ENCODE measurements around the gene PLCL2. TPM values are rescaled to one million over a fixed set of nuclear protein-coding genes. Genes with fewer than 3 reads are reported as not detected.

The PLCL2 gene
- total and polyA plus RNA-seq, 10 of the 15 experiments (the other 5 are each of a cell fraction or from before 2014, with no cell fraction given): 7.5 to 37.3 (median 21.7) TPM

DNA sequence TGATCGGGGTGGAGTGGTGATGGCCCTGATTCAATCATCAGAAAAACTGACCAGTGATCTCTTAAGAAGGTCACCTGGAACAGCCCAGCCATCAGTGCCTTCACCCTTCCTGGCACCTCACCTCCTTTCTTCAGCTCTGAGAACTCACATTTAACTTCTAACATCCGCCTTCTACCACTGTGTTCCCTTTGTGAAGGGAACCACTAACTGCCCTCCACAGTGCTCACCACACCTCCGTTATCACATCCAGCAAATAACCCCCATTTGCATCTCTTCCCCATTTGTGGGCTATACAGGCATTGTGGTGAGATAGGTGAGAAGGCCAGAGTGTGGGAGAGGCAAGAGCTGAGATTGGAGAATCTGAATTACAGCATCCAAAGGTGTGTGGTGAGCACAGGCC is 107.4 kb downstream of the PLCL2 start:
- peaks cover 4% of the 10 kb centered on the region; the same call in 2 of the 3 replicates for H3K9me3 ChIP-seq (replicated peaks; ENCODE audit: control insufficient read depth, insufficient read depth, low read length)
- H4K20me1 ChIP-seq (ENCODE audit: control insufficient read depth, insufficient read depth): peaks cover 5% of the 10 kb centered on the region; the same call in 1 of the 2 replicates
- H2AFZ ChIP-seq (ENCODE audit: control insufficient read depth, low read depth, low read length): no peak overlapping the region
- POLR2A ChIA-PET: no interaction called here
- ATAC-seq (no peak), DNase-seq (ENCODE audit: low read depth, low spot score) (no peak), FAIRE-seq (no peak)
- H3K36me3 ChIP-seq (ENCODE audit: control insufficient read depth in 2 of 2, insufficient read depth in 2 of 2, low read length in 1 of 2): no peaks in the 10 kb centered on the region; a peak in 2 of 4 replicates
- SMC1A ChIA-PET (ENCODE audit: uncharacterized antibody, unreplicated experiment): interaction anchor here (0.8 kb wide), 1 partner anchor 35 kb away, joined by 3 read pairs; no protein-coding TSS in a partner anchor
- no peaks in the 10 kb centered on the region for H3K27me3 ChIP-seq (replicated peaks in 1 of 2; ENCODE audit: control insufficient read depth in 2 of 2, insufficient read depth in 2 of 2, low read length in 1 of 2)
- H3K27ac ChIP-seq (ENCODE audit: control insufficient read depth, insufficient read depth): no peak overlapping the region
- H3K4me1 ChIP-seq (ENCODE audit: control insufficient read depth, insufficient read depth, low read length): no peaks in the 10 kb centered on the region; the same call in 1 of the 2 replicates
- no peak overlapping the region for H3K4me2 ChIP-seq (ENCODE audit: control insufficient read depth, insufficient read depth)
- peaks cover 38% of the 10 kb centered on the region for H3K79me2 ChIP-seq (ENCODE audit: control insufficient read depth, insufficient read depth, low read length)
- H3K4me3 ChIP-seq: no peak overlapping the region
- 48% methylated on average over 3 of the region's 3 CpGs for WGBS (ENCODE audit: insufficient coverage, insufficient replicate concordance, low lambda C conversion rate, missing lambda C conversion rate)
- no peak overlapping the region for H3K9ac ChIP-seq (ENCODE audit: control insufficient read depth, insufficient read depth, low read length)
- no TSS peak for BruUV-seq (replicated peaks)
- in situ Hi-C loops (cut with MboI) (no loop called here), intact Hi-C loops (cut with micrococcal nuclease; ENCODE audit: unreplicated experiment) (no loop called here)
- RAD21 ChIA-PET (ENCODE audit: unreplicated experiment): no interaction called here
- CTCF ChIA-PET: no interaction called here
- TF ChIP-seq JUNB (IDR thresholded peaks at IDR 0.05) (no peak), HDAC6 (IDR thresholded peaks at IDR 0.05; ENCODE audit: unreplicated experiment) (no peak), POU2F2 (IDR thresholded peaks at IDR 0.05; ENCODE audit: borderline replicate concordance, low read depth, low read length) (0 out of 3 replicates have a peak, but pooled peaks have one; percentile 24)

DNA sequence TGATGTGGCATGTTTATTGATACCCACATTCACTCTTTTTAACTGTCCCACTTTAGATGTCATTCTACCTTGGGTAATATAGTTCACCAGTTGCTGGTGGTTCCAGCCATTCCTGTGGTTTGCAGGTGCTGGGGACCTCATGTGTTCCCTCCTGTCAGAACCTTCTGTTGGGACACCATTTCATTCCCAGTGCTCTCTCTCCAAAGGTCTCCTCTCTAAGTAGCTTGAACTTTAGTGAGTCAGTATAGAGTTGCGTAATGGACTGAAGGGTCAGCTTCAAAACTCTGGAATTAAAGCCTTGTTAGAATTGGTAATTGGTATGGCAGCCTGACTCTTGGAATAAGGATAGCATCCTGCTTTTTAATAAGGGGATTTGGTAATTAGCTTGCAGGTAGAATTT is 108.5 kb downstream of the PLCL2 start:
- ChIA-PET RAD21 (ENCODE audit: unreplicated experiment) (no interaction called here), POLR2A (interaction anchor here (1.5 kb wide), 1 partner anchor 29 kb away, joined by 3 read pairs; no protein-coding TSS in a partner anchor), SMC1A (ENCODE audit: uncharacterized antibody, unreplicated experiment) (interaction anchor here (0.8 to 4.3 kb wide), 8 partner anchors 8 to 420 kb away, joined by 3 to 17 read pairs (median 3); no protein-coding TSS in a partner anchor), CTCF (interaction anchor here (0.5 to 1.2 kb wide), 4 partner anchors 8 to 36 kb away, joined by 3 to 4 read pairs (median 3); no protein-coding TSS in a partner anchor)
- Histone ChIP-seq H3K79me2 (ENCODE audit: control insufficient read depth, insufficient read depth, low read length) (peaks cover 43% of the 10 kb centered on the region), H4K20me1 (ENCODE audit: control insufficient read depth, insufficient read depth) (peaks cover 5% of the 10 kb centered on the region; the same call in 1 of the 2 replicates), H2AFZ (ENCODE audit: control insufficient read depth, low read depth, low read length) (no peak overlapping the region), H3K4me2 (ENCODE audit: control insufficient read depth, insufficient read depth) (no peak overlapping the region), H3K9me3 (replicated peaks; ENCODE audit: control insufficient read depth, insufficient read depth, low read length) (peaks cover 4% of the 10 kb centered on the region; the same call in 2 of the 3 replicates), H3K27ac (ENCODE audit: control insufficient read depth, insufficient read depth) (no peak overlapping the region), H3K4me3 (no peak overlapping the region), H3K4me1 (ENCODE audit: control insufficient read depth, insufficient read depth, low read length) (peaks cover 4% of the 10 kb centered on the region), H3K9ac (ENCODE audit: control insufficient read depth, insufficient read depth, low read length) (no peak overlapping the region), H3K36me3 (ENCODE audit: control insufficient read depth in 2 of 2, insufficient read depth in 2 of 2, low read length in 1 of 2) (no peaks in the 10 kb centered on the region; a peak in 2 of 4 replicates), H3K27me3 (replicated peaks in 1 of 2; ENCODE audit: control insufficient read depth in 2 of 2, insufficient read depth in 2 of 2, low read length in 1 of 2) (no peaks in the 10 kb centered on the region)
- no peak for ATAC-seq
- WGBS (ENCODE audit: insufficient coverage, insufficient replicate concordance, low lambda C conversion rate, missing lambda C conversion rate): 100% methylated on average over 1 of the region's 1 CpG
- in situ Hi-C loops (cut with MboI) (no loop called here), intact Hi-C loops (cut with micrococcal nuclease; ENCODE audit: unreplicated experiment) (no loop called here)
- TF ChIP-seq ZNF622 (IDR thresholded peaks at IDR 0.05) (no peak), ZNF592 (IDR thresholded peaks at IDR 0.05) (no peak), ZSCAN29 (IDR thresholded peaks at IDR 0.05) (no peak), MEF2B (IDR thresholded peaks at IDR 0.05; ENCODE audit: partially characterized antibody, poor library complexity, severe bottlenecking) (no peak), MLLT1 (IDR thresholded peaks at IDR 0.05) (no peak), ZZZ3 (IDR thresholded peaks at IDR 0.05; ENCODE audit: control insufficient read depth, insufficient read length, low read depth) (no peak), EED (IDR thresholded peaks at IDR 0.05; ENCODE audit: low read depth) (no peak)
- DNase-seq (ENCODE audit: low read depth, low spot score): no peak
- FAIRE-seq: no peak
- no TSS peak for BruUV-seq (replicated peaks)

All from GM12878 (cell line).